Upper lobe of left lung (tissue), 6 donors: ENCODE data around the gene EFNA5. TPM values are rescaled to one million over a fixed set of nuclear protein-coding genes. Genes with fewer than 3 reads are reported as not detected.
A peak's percentile ranks its signal among the peaks of the same experiment; 100 is the strongest.

Experiments
- ATAC-seq, 2 donors: fragments of 200-7000 bp; cut with Tn5 transposase; one replicate each; pipeline ENCODE4 v1.9.1; 2022; ENCODE audit warnings: mild to moderate bottlenecking in 2 of 2, moderate library complexity in 2 of 2; ENCODE audit not compliant: low FRiP score in 2 of 2
- DNase-seq, 2 donors: peaks; one replicate each; pipeline ENCODE4 v3.0.0-alpha.2; 2019 to 2020
- H3K27ac ChIP-seq, 4 donors: fragments of 200-600 bp; sonication (generic); one replicate each; pipeline ENCODE4 v1.5.1; 2016 to 2019
- H3K27me3 ChIP-seq, 4 donors: fragments of 200-600 bp; sonication (generic); one replicate each; pipeline ENCODE4 v1.5.1; 2017 to 2019
- H3K36me3 ChIP-seq, 4 donors: fragments of 200-600 bp; sonication (generic); one replicate each; pipeline ENCODE4 v1.5.1; 2016 to 2019
- H3K4me1 ChIP-seq, 4 donors: fragments of 200-600 bp; sonication (generic); one replicate each; pipeline ENCODE4 v1.5.1; 2018 to 2019
- H3K4me3 ChIP-seq, 4 donors: fragments of 200-600 bp; sonication (generic); one replicate each; pipeline ENCODE4 v1.5.1; 2017 to 2019; ENCODE audit warnings: mild to moderate bottlenecking in 2 of 4, moderate library complexity in 1 of 4
- H3K9me3 ChIP-seq, 4 donors: fragments of 200-600 bp; sonication (generic); one replicate each; pipeline ENCODE4 v1.5.1; 2018 to 2019
- EP300 ChIP-seq, 4 donors: sonication (generic); formaldehyde crosslinking; IDR thresholded peaks; one replicate each; pipeline ENCODE4 v1.5.1; 2017; ENCODE audit warnings: antibody characterized with exemption in 4 of 4, control low read depth in 2 of 4
- POLR2A ChIP-seq, 4 donors: fragments of 450-650 bp; IDR thresholded peaks; one replicate each; pipeline ENCODE4 v1.5.1; 2016 to 2017; ENCODE audit warnings: antibody characterized with exemption in 4 of 4, mild to moderate bottlenecking in 2 of 4
- POLR2AphosphoS5 ChIP-seq, 2 donors: sonication (generic); formaldehyde crosslinking; IDR thresholded peaks; one replicate each; pipeline ENCODE4 v1.5.1; 2017; ENCODE audit warnings: antibody characterized with exemption in 2 of 2
- WGBS, 2 donors: methylation state at CpG; one replicate each; pipeline ENCODE4 v1.1.5; 2017 to 2018; 5-methylcytosine and 5-hydroxymethylcytosine counted together
- total RNA-seq, 6 donors: library from RNA; depleted of rRNA in 4 of 6; stranded (reverse); fragments of >200 nt in 4 of 6; gene quantifications; one replicate each; pipeline versions ENCODE4 v1.1.0 to v1.2.1, GENCODE V29; 2016 to 2021
- TF ChIP-seq, protein P1 (sequence below), 6 experiments: fragments of 450-650 bp in 4 of 6; fragments of 200-600 bp in 2 of 6; sonication (generic) in 2 of 6; IDR thresholded peaks; one replicate each; pipeline ENCODE4 v1.5.1; 2016 to 2019; ENCODE audit warnings: antibody characterized with exemption in 6 of 6
- donor health status: DM: no; HTN: no; CAD: no; lungs with moderate emphysema.
- donor health status: DM: no; HTN: yes; CAD: no; lungs with severe emphysema.

The EFNA5 gene
- total RNA-seq, 6 donors from 2014 or later, result 4.1 to 41.9 (median 7.3) TPM

- no peaks in the 10 kb centered on the region for H3K36me3 ChIP-seq
- no peaks in the 10 kb centered on the region for H3K27me3 ChIP-seq
- no peaks in the 10 kb centered on the region for H3K9me3 ChIP-seq
- DNase-seq (no peak), ATAC-seq (no peak)
- no peak overlapping the region for H3K27ac ChIP-seq
- 94% methylated on average over 3 of the region's 3 CpGs for WGBS, 2 donors
- TF ChIP-seq, protein P1, sequence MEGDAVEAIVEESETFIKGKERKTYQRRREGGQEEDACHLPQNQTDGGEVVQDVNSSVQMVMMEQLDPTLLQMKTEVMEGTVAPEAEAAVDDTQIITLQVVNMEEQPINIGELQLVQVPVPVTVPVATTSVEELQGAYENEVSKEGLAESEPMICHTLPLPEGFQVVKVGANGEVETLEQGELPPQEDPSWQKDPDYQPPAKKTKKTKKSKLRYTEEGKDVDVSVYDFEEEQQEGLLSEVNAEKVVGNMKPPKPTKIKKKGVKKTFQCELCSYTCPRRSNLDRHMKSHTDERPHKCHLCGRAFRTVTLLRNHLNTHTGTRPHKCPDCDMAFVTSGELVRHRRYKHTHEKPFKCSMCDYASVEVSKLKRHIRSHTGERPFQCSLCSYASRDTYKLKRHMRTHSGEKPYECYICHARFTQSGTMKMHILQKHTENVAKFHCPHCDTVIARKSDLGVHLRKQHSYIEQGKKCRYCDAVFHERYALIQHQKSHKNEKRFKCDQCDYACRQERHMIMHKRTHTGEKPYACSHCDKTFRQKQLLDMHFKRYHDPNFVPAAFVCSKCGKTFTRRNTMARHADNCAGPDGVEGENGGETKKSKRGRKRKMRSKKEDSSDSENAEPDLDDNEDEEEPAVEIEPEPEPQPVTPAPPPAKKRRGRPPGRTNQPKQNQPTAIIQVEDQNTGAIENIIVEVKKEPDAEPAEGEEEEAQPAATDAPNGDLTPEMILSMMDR (IDR thresholded peaks at IDR 0.05), result no peak
- TF ChIP-seq EP300 (IDR thresholded peaks at IDR 0.05) (no peak), POLR2AphosphoS5 (IDR thresholded peaks at IDR 0.05) (no peak), POLR2A (IDR thresholded peaks at IDR 0.05) (no peak)
- no peak overlapping the region for H3K4me3 ChIP-seq
- peaks cover 0 to 7% (median 0%) of the 10 kb centered on the region in 4 donors for H3K4me1 ChIP-seq
These were observed 158.7 kb downstream of the EFNA5 start for GRCh38 chr5:107512029-107512428.

DNA sequence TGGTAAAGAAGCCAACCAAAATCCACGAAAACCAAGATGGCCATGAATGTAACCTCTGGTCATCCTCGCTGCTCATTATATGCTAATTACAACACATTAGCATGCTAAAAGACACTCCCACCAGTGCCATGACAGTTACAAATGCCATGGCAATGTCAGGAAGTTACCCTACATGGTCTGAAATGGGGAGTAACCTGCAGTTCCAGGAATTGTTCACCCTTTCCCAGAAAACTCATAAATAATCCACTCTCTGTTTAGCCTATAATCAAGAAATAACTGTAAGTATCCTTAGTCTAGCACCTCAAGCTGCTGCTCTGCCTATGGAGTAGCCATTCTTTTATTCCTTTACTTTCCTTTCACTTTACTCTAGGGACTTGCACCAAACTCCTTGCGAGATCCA lies 160.6 kb downstream of the EFNA5 start:
- H3K4me1 ChIP-seq, result peaks cover 0 to 20% (median 0%) of the 10 kb centered on the region in 4 donors
- no peaks in the 10 kb centered on the region for H3K36me3 ChIP-seq
- H3K4me3 ChIP-seq, result no peak overlapping the region
- H3K9me3 ChIP-seq, result no peaks in the 10 kb centered on the region
- DNase-seq (no peak), ATAC-seq (no peak)
- TF ChIP-seq POLR2AphosphoS5 (IDR thresholded peaks at IDR 0.05) (no peak), EP300 (IDR thresholded peaks at IDR 0.05) (no peak), POLR2A (IDR thresholded peaks at IDR 0.05) (no peak)
- TF ChIP-seq, protein P1 (IDR thresholded peaks at IDR 0.05), result no peak
- WGBS, 2 donors, result 79 to 94% methylated on average over 3 of the region's 3 CpGs
- H3K27me3 ChIP-seq, result no peaks in the 10 kb centered on the region
- no peak overlapping the region for H3K27ac ChIP-seq

- WGBS, 2 donors, result 57 to 68% methylated on average over 4 of the region's 4 CpGs
- TF ChIP-seq, protein P1 (IDR thresholded peaks at IDR 0.05), result no peak
- TF ChIP-seq EP300 (IDR thresholded peaks at IDR 0.05) (no peak), POLR2AphosphoS5 (IDR thresholded peaks at IDR 0.05) (no peak), POLR2A (IDR thresholded peaks at IDR 0.05) (no peak)
- H3K36me3 ChIP-seq, result no peaks in the 10 kb centered on the region
- no peak overlapping the region for H3K4me3 ChIP-seq
- peaks cover 0 to 21% (median 0%) of the 10 kb centered on the region in 4 donors for H3K4me1 ChIP-seq
- H3K9me3 ChIP-seq, result no peaks in the 10 kb centered on the region
- no peak for ATAC-seq
- no peaks in the 10 kb centered on the region for H3K27me3 ChIP-seq
- no peak overlapping the region for H3K27ac ChIP-seq
- no peak for DNase-seq
These were observed 162.6 kb downstream of the EFNA5 start for GRCh38 chr5:107508097-107508496.

GRCh38 chr5:107505763-107506534 lies 164.8 kb downstream of the EFNA5 start:
- Histone ChIP-seq H3K4me1 (peaks cover 0 to 21% (median 2%) of the 10 kb centered on the region in 4 donors), H3K4me3 (no peak overlapping the region), H3K27me3 (no peaks in the 10 kb centered on the region), H3K36me3 (no peaks in the 10 kb centered on the region), H3K9me3 (no peaks in the 10 kb centered on the region), H3K27ac (peak overlapping the region in 3 of 4 donors; percentile 2 to 17 (median 13))
- ATAC-seq (peak; percentile 67 to 81), DNase-seq (peak in 1 of 2 donors; percentile 48)
- TF ChIP-seq POLR2A (IDR thresholded peaks at IDR 0.05) (no peak), POLR2AphosphoS5 (IDR thresholded peaks at IDR 0.05) (peak in 1 of 2 donors; percentile 17)
- 41 to 68% methylated on average over 3 of the region's 3 CpGs for WGBS, 2 donors

DNA sequence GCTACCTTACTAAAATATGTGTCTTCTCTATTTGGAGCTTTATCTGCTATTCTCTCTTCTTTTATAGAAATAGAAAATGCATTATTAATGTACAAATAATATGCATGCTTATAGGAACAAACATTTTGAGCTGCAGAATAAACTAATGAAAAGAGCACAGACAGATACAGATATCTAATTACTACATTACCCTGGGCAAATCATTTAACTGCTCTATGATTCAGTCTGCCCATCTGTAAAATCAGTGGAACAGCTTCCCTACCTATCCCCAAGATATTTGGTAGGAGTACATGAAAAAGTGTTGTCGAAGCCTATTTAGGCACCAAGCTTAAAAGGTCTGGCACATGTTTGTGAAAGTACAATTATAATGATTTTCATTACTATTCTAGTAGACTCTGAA lies 166.3 kb downstream of the EFNA5 start:
- H3K27ac ChIP-seq, result no peak overlapping the region
- WGBS, 2 donors, result 63 to 94% methylated on average over 1 of the region's 1 CpG

More for the DNA sequence above, 166.3 kb downstream of the EFNA5 start:
- Histone ChIP-seq H3K27me3 (no peaks in the 10 kb centered on the region), H3K9me3 (no peaks in the 10 kb centered on the region), H3K4me1 (peaks cover 0 to 21% (median 2%) of the 10 kb centered on the region in 4 donors), H3K4me3 (no peak overlapping the region), H3K36me3 (no peaks in the 10 kb centered on the region)
- no peak for DNase-seq
- no peak for ATAC-seq
- TF ChIP-seq EP300 (IDR thresholded peaks at IDR 0.05) (no peak), POLR2A (IDR thresholded peaks at IDR 0.05) (no peak)
